Stimulated activated CD8-positive, alpha-beta memory T cell treated with anti-CD3 and anti-CD28 coated beads, Interleukin-2, amount 100 ng/mL, for 1 hour (primary cell): ENCODE data around the gene CHST13.
"Not testable (repeated sequence)": the region's sequence is repeated elsewhere in the genome, so short reads cannot be mapped to it uniquely, and the experiment has no call there.

Experiments used
- DNase-seq, 2 donors: peaks; one replicate each; pipeline ENCODE4 v3.0.0-alpha.2; 2020; ENCODE audit warnings: low read depth in 2 of 2

Gene CHST13

DNA sequence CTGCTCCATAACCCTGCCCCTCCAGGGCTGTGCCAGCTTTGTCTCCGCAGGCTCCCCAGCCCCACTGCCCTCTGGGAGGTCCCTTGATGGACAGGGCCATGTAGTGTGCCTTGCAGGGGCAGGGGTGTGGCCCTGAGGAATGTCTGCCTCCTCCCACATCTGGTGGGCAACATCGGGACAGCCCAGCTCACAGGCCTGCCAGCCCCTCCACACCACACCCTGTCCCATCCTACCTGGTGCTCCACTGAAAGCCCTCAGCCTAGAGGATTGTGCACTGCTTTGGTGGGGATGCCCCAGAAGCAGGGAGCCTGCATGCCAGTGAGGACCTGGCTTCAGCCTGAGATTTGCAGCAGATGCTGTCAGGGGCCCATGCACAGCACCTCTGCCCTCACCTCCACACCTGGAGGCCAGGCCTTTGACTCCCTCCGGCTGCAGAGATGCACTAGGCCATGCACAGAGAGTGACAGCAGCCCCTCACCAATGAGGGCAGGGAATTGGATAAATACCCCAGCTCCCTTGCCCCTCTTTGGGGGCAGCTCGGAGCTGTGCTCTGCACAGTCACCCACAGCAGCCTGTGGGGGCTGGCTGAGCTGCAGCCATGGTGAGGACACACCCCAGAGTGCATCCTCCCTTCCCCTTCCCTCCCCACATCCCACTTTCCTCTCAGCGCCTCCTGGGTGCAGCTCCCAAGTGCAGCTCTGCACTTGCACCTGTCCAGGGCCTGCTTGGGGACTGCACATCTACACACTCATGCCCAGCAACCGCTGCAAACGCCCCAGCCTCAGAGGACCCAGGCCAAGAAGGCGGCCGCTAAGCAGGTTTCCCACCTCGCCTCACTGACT lies 32.1 kb downstream of the CHST13 start:
- no peak for DNase-seq

DNA sequence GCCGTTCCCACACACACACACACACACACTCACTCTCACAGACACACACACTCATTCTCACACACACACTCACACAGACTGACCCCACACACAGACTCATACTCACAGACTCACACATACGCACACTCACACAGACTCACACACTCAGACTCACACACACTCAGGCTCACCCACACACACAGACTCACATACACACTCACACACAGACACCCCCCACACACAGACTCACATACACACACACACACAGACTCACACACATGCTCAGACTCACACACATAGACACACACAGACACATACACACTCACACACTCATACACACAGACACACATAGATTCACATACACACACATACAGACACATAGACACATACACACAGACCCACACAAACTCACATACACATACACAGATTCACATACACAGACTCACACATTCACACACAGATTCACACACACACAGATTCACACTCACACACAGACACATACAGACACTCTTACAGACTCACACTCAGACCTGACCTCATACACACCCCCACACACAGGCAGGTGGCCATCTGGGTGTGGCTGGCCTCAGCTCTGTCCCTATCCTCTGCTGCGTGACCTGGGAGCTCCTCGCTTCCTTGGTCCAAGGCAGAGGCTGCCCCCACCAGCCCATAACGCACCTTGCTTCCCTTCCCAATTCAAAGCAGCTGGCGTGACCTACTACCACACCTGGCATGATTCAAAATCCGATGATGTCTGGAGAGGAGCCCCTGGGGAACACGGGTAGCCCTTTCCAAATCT lies 32.9 kb downstream of the CHST13 start:
- no peak for DNase-seq

DNA sequence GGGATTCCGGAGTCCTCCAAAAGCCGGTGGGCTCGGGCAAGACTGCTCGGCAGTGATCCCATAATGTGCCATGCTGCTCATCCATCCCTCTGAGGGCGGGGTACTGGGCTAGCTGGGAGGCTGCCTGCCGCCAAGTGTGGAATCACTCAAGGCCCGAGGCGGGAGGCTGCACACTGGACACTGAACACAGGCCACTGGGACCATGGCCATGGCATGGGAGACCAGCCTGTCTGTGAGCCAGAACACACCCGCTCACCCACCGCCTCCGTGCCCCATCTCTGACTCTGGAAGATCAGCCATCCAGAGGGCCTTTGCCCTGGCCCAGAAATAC lies 33.4 kb downstream of the CHST13 start:
- no peak for DNase-seq

DNA sequence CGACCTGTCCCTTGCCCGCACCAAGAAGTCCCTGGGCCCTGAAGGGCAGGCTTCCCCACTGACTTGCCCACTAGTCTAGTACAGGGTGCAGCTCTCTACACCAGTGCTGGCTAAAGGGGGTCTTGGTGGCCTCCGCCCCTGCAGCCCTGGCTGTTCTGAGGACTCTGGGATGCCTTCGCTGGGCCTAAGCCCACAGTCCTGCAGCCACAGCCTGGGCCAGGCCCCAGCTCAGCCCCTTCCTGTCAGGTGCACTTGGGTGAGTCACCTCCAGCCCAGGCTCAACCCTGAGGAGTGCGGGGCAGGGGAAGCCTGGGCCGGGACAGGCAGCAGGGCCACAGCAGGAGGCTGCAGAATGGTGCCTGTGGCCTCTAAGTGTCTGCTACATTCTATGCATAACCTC lies 33.8 kb downstream of the CHST13 start:
- DNase-seq: no peak

- no peak for DNase-seq
Measured at GRCh38 chr3:126558336-126559071, 34.5 kb downstream of the CHST13 start, which contains the start of gene C3orf22. C3orf22 (minus strand) TSS chr3:126558932; CDS start chr3:126553390, 5,542 bp downstream.

GRCh38 chr3:126562737-126563276 lies 38.9 kb downstream of the CHST13 start:
- DNase-seq: no peak

- no peak for DNase-seq
Measured at GRCh38 chr3:126567696-126568438, 43.9 kb downstream of the CHST13 start.

DNA sequence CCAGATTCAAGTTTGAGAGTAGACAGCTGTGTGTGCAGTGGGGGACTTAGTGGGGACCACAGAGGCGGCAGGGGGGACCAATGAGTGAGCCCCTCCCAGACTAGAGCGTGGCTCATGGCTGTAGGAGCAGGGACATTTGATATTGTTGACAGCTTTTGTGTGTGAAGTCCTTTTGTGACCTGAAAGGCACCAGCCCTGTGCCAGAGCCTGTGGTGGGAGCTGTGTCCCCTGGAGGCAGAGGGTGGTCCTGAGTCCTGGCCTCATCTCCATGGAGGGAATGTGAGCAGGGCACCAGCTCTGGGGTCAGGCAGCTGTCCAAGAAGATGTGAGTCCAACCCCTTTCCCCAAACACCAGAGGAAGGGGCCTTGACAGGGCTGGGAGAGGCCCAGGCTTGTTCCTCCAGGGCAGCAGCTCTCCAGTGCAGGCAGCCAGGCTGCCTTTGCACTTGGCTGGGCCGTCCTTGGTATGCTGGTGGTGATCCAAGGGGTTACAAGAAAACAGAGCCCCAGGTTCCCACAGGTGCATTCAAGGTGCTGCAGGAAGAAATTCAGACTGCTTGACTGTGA lies 44.9 kb downstream of the CHST13 start:
- DNase-seq: no peak

DNA sequence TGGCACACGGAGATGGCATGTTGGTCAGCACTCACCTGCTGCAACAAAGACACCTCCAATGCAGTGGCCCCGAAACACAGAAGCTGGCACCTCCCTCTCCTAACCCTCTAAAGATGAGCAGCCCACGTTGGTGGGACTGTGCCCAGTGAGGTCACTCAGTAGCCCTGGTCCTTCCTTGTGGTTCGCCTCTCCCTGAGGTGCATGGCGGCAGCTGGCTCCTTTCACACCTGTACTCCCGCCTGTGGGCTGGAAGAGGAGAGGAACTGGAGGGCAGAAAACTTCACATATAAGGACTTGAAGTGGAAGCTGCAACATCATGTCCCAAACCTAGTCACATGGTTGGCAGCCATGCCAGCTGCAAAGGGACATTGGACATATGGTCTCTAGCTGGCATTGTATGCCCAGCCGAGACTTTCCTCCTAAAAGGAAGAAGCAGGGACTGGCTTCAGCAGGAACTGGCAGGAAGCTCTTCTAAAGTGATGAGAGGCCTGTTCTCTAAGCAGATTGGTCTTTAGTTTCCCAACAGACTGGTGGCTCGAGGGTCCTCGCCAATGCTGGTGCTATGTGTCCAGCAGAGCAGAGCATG lies 45.5 kb downstream of the CHST13 start:
- no peak for DNase-seq

- DNase-seq: no peak
Measured at GRCh38 chr3:126570103-126570541, 46.2 kb downstream of the CHST13 start.

- DNase-seq: no peak
Measured at GRCh38 chr3:126571078-126571477, 47.1 kb downstream of the CHST13 start.

- DNase-seq: no peak
Measured at GRCh38 chr3:126573492-126574117, 49.6 kb downstream of the CHST13 start.

- no peak for DNase-seq
Measured at GRCh38 chr3:126577261-126577660, 53.3 kb downstream of the CHST13 start.

- no peak for DNase-seq
Measured at GRCh38 chr3:126578702-126579101, 54.7 kb downstream of the CHST13 start.

DNA sequence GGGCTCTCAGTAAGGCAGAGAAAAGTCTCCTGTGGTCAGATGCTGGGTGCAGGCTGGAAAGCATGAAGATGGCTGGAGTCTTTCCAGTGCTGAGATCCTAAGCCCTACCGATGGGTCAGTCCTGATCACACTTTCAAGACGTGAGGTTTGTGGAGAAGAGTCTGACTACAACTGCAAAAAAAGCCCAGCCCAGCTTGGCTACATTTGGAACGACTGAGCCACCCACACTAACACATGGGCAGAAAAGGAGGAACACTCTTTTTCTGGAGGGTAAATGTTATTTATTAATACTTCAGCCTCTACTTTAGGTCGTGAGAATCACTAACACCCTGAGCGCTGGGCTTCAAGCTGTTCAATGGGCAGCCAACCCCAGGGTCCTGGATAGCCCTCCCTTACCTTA lies 56.8 kb downstream of the CHST13 start:
- no peak for DNase-seq

GRCh38 chr3:126581569-126581968 lies 57.6 kb downstream of the CHST13 start:
- DNase-seq: no peak

GRCh38 chr3:126582311-126582710 lies 58.4 kb downstream of the CHST13 start:
- DNase-seq: no peak

DNA sequence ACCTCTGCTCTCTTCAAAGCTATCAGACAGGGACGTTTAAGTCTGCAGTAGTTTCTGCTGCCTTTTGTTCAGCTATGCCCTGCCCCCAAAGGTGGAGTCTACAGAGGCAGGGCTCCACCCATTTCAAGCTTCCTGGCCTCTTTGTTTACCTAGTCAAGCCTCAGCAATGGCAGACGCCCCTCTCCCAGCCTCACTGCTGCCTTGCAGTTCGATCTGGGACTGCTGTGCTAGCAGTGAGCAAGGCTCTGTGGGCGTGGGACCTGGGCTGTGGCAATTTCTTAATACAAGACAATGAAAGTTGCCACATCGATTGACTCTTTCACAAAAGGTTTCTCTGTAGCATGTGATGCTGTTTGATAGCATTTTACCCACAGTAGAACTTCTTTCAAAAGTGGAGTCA lies 67.6 kb downstream of the CHST13 start:
- DNase-seq: not testable (repeated sequence)
